ENCODE data around the gene CCT6B. TPM values are rescaled to one million over a fixed set of nuclear protein-coding genes. Genes with fewer than 3 reads are reported as not detected.

The CCT6B gene
- total RNA-seq, 1 experiment from 2014 or later = 1.1 TPM

DNA sequence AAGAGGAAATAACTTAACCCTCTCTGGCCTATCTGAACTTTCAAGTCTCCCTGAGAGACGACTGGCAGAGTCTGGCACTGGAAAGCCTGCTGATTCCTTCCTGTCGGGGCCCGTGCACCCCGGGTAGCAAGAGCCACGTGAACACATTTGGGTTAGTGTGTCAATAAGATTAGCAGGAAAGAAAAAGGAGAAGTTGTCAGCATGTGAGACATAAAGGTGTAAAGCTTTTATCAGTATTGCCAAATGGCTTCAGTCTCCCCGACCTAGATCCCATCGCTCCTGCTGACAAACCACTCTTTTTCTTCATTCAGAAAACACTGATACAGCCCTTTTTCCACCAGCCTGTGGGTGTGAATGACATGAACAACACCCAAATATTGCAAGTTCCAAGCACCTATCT, 74.4 kb downstream of the CCT6B start:
- peaks cover 66% of the 10 kb centered on the region for H3K27me3 ChIP-seq (ENCODE audit: insufficient read depth, low read length)
- no peak overlapping the region for H3K4me2 ChIP-seq (ENCODE audit: low read length)

More for the DNA sequence above, 74.4 kb downstream of the CCT6B start:
- ChIA-PET CTCF (no interaction called here), POLR2A (no interaction called here), RAD21 (ENCODE audit: low non-redundant PET in 1 of 2, low total read pairs in 2 of 2, uncharacterized antibody in 2 of 2, unreplicated experiment in 2 of 2) (no interaction called here)
- Histone ChIP-seq H3K4me3 (replicated peaks in 1 of 2; ENCODE audit: low read depth in 1 of 2, low read length in 2 of 2) (no peak overlapping the region), H3K4me1 (ENCODE audit: control insufficient read depth in 1 of 2, insufficient read depth in 2 of 2, low read length in 2 of 2) (no peaks in the 10 kb centered on the region), H4K20me1 (ENCODE audit: insufficient read depth) (no peaks in the 10 kb centered on the region), H3K9me2 (ENCODE audit: insufficient read depth) (no peaks in the 10 kb centered on the region), H3K79me2 (ENCODE audit: insufficient read depth, low read length) (no peaks in the 10 kb centered on the region), H2AFZ (ENCODE audit: low read depth, low read length, poor library complexity, severe bottlenecking) (no peak overlapping the region), H3K9ac (ENCODE audit: low read length) (no peak overlapping the region), H3K9me3 (ENCODE audit: control insufficient read depth in 1 of 2, insufficient read depth in 1 of 2, low read depth in 1 of 2, low read length in 2 of 2) (no peaks in the 10 kb centered on the region), H3K27ac (ENCODE audit: low read depth, low read length) (no peak overlapping the region), H3K36me3 (ENCODE audit: control insufficient read depth in 1 of 2, insufficient read depth in 2 of 2, low read length in 2 of 2) (no peaks in the 10 kb centered on the region)
- no TSS peak for BruUV-seq (replicated peaks)
- ATAC-seq = no peak
- no peak for DNase-seq (ENCODE audit: low read depth, low spot score)
- TF ChIP-seq, protein P1, sequence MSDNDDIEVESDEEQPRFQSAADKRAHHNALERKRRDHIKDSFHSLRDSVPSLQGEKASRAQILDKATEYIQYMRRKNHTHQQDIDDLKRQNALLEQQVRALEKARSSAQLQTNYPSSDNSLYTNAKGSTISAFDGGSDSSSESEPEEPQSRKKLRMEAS (IDR thresholded peaks at IDR 0.05) = no peak
- no peak for TF ChIP-seq EZH2 (IDR thresholded peaks at IDR 0.05)
- no peak for TF ChIP-seq SIN3A (IDR thresholded peaks at IDR 0.05; ENCODE audit: low read depth)
- TF ChIP-seq ZFX (IDR thresholded peaks at IDR 0.05) = no peak
- TF ChIP-seq, protein P2, sequence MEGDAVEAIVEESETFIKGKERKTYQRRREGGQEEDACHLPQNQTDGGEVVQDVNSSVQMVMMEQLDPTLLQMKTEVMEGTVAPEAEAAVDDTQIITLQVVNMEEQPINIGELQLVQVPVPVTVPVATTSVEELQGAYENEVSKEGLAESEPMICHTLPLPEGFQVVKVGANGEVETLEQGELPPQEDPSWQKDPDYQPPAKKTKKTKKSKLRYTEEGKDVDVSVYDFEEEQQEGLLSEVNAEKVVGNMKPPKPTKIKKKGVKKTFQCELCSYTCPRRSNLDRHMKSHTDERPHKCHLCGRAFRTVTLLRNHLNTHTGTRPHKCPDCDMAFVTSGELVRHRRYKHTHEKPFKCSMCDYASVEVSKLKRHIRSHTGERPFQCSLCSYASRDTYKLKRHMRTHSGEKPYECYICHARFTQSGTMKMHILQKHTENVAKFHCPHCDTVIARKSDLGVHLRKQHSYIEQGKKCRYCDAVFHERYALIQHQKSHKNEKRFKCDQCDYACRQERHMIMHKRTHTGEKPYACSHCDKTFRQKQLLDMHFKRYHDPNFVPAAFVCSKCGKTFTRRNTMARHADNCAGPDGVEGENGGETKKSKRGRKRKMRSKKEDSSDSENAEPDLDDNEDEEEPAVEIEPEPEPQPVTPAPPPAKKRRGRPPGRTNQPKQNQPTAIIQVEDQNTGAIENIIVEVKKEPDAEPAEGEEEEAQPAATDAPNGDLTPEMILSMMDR (IDR thresholded peaks at IDR 0.05 in 2 of 3, conservative IDR thresholded peaks at IDR 0.05 in 1 of 3; ENCODE audit: borderline replicate concordance in 1 of 3, insufficient read depth in 1 of 3, low read depth in 2 of 3, low read length in 2 of 3) = no peak
- no peak for TF ChIP-seq FOSL1 (IDR thresholded peaks at IDR 0.05; ENCODE audit: low read depth)
- no peak for TF ChIP-seq SRF (IDR thresholded peaks at IDR 0.05; ENCODE audit: low read depth)
- TF ChIP-seq POLR2A (IDR thresholded peaks at IDR 0.05; ENCODE audit: borderline replicate concordance, extremely low read depth, insufficient read depth, insufficient read length) = no peak
- TF ChIP-seq CEBPB (IDR thresholded peaks at IDR 0.05; ENCODE audit: low read depth) = no peak
- no peak for TF ChIP-seq POLR2AphosphoS5 (IDR thresholded peaks at IDR 0.05; ENCODE audit: low read depth, low read length)
- no peak for TF ChIP-seq CBX3 (IDR thresholded peaks at IDR 0.05; ENCODE audit: low read depth)
- no peak for TF ChIP-seq YY1 (IDR thresholded peaks at IDR 0.05; ENCODE audit: extremely low read depth, insufficient replicate concordance, low read depth, low read length)
- TF ChIP-seq, protein P3, sequence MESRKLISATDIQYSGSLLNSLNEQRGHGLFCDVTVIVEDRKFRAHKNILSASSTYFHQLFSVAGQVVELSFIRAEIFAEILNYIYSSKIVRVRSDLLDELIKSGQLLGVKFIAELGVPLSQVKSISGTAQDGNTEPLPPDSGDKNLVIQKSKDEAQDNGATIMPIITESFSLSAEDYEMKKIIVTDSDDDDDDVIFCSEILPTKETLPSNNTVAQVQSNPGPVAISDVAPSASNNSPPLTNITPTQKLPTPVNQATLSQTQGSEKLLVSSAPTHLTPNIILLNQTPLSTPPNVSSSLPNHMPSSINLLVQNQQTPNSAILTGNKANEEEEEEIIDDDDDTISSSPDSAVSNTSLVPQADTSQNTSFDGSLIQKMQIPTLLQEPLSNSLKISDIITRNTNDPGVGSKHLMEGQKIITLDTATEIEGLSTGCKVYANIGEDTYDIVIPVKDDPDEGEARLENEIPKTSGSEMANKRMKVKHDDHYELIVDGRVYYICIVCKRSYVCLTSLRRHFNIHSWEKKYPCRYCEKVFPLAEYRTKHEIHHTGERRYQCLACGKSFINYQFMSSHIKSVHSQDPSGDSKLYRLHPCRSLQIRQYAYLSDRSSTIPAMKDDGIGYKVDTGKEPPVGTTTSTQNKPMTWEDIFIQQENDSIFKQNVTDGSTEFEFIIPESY (IDR thresholded peaks at IDR 0.05; ENCODE audit: extremely low read depth, insufficient replicate concordance, low read length) = no peak
- TF ChIP-seq, protein P4, sequence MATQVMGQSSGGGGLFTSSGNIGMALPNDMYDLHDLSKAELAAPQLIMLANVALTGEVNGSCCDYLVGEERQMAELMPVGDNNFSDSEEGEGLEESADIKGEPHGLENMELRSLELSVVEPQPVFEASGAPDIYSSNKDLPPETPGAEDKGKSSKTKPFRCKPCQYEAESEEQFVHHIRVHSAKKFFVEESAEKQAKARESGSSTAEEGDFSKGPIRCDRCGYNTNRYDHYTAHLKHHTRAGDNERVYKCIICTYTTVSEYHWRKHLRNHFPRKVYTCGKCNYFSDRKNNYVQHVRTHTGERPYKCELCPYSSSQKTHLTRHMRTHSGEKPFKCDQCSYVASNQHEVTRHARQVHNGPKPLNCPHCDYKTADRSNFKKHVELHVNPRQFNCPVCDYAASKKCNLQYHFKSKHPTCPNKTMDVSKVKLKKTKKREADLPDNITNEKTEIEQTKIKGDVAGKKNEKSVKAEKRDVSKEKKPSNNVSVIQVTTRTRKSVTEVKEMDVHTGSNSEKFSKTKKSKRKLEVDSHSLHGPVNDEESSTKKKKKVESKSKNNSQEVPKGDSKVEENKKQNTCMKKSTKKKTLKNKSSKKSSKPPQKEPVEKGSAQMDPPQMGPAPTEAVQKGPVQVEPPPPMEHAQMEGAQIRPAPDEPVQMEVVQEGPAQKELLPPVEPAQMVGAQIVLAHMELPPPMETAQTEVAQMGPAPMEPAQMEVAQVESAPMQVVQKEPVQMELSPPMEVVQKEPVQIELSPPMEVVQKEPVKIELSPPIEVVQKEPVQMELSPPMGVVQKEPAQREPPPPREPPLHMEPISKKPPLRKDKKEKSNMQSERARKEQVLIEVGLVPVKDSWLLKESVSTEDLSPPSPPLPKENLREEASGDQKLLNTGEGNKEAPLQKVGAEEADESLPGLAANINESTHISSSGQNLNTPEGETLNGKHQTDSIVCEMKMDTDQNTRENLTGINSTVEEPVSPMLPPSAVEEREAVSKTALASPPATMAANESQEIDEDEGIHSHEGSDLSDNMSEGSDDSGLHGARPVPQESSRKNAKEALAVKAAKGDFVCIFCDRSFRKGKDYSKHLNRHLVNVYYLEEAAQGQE (IDR thresholded peaks at IDR 0.05; ENCODE audit: low read depth) = no peak
- TF ChIP-seq EGR1 (IDR thresholded peaks at IDR 0.05; ENCODE audit: low read depth) = no peak
- TF ChIP-seq JUND (IDR thresholded peaks at IDR 0.05) = no peak
- TF ChIP-seq ELF1 (IDR thresholded peaks at IDR 0.05; ENCODE audit: borderline replicate concordance, low read depth) = no peak
- no peak for TF ChIP-seq SP1 (IDR thresholded peaks at IDR 0.05; ENCODE audit: low read depth)
- intact Hi-C loops (cut with micrococcal nuclease) = no loop called here
